A673 (cell line): Measurements from ENCODE around the gene SPC24. TPM values are rescaled to one million over a fixed set of nuclear protein-coding genes. Genes with fewer than 3 reads are reported as not detected.

Experiments
- Bru-seq: library from RNA; stranded (reverse); fragments of 400-500 nt; gene quantifications from one replicate; lab custom pipeline; 2021; lab: Mats Ljungman, UMichigan
- BruChase-seq, 2 experiments: library from RNA; stranded (reverse); fragments of 400-500 nt; gene quantifications; one replicate each; lab custom pipeline; 2021; lab: Mats Ljungman, UMichigan
- BruUV-seq: library from RNA; stranded (reverse); fragments of 400-500 nt; replicated peaks from 2 replicates; lab custom pipeline; 2021; lab: Mats Ljungman, UMichigan
- CTCF ChIA-PET: fragments of 300-600 bp; sonication (Branson Sonifier 250); formaldehyde crosslinking; loops from one replicate; lab custom pipeline; 2022; ENCODE audit warnings: antibody characterized with exemption; lab: Charles Lee
- POLR2A ChIA-PET: fragments of 300-600 bp; sonication (Branson Sonifier 250); formaldehyde crosslinking; loops from one replicate; lab custom pipeline; 2022; ENCODE audit warnings: antibody characterized with exemption; ENCODE audit not compliant: low non-redundant PET; lab: Charles Lee
- DNase-seq: peaks from one replicate; pipeline ENCODE4 v3.0.0-alpha.2; 2015; ENCODE audit warnings: low spot score
- H3K27ac ChIP-seq: fragments of 200-600 bp; sonication (generic); 2 replicates; pipeline ENCODE4 v1.5.1; 2016; ENCODE audit warnings: mixed run types, low read depth, mild to moderate bottlenecking, mixed read lengths, antibody characterized with exemption, low read length; ENCODE audit not compliant: poor library complexity, severe bottlenecking
- H3K27me3 ChIP-seq: fragments of 200-600 bp; sonication (generic); replicated peaks from 2 replicates; pipeline ENCODE4 v1.6.1; 2017; ENCODE audit warnings: mixed run types, low read depth, mild to moderate bottlenecking, mixed read lengths, antibody characterized with exemption, low read length; ENCODE audit not compliant: insufficient read depth, poor library complexity
- H3K36me3 ChIP-seq: fragments of 200-600 bp; sonication (generic); 2 replicates; pipeline ENCODE4 v1.6.1; 2016; ENCODE audit warnings: mixed run types, mild to moderate bottlenecking, mixed read lengths, antibody characterized with exemption, low read length; ENCODE audit not compliant: insufficient read depth, poor library complexity, severe bottlenecking
- H3K4me1 ChIP-seq: fragments of 200-600 bp; sonication (generic); 2 replicates; pipeline ENCODE4 v1.6.1; 2017; ENCODE audit warnings: mixed run types, mild to moderate bottlenecking, mixed read lengths, antibody characterized with exemption, low read length; ENCODE audit not compliant: insufficient read depth, poor library complexity, severe bottlenecking
- H3K4me3 ChIP-seq: fragments of 200-600 bp; sonication (generic); 2 replicates; pipeline ENCODE4 v1.5.1; 2016; ENCODE audit warnings: low read depth, mixed run types, mild to moderate bottlenecking, mixed read lengths, low read length; ENCODE audit not compliant: poor library complexity, severe bottlenecking
- H3K9me3 ChIP-seq: fragments of 200-600 bp; sonication (generic); 2 replicates; pipeline ENCODE4 v1.6.1; 2016; ENCODE audit warnings: mixed run types, low read depth, mild to moderate bottlenecking, mixed read lengths, antibody characterized with exemption, low read length; ENCODE audit not compliant: poor library complexity, severe bottlenecking
- EZH2 ChIP-seq: fragments of 200-600 bp; sonication (generic); IDR thresholded peaks from 2 replicates; pipeline ENCODE4 v1.6.1; 2017; ENCODE audit warnings: borderline replicate concordance, low read depth, mild to moderate bottlenecking, mixed read lengths, antibody characterized with exemption, low read length; ENCODE audit not compliant: poor library complexity, severe bottlenecking
- intact Hi-C: fragments of 100-400 bp; cut with micrococcal nuclease; formaldehyde crosslinking; loops from one replicate; pipeline ENCODE4 v1.10.0; 2022; ENCODE audit not compliant: unreplicated experiment
- long read RNA-seq: library from polyadenylated mRNA; stranded (forward); transcript quantifications from one replicate; pipeline ENCODE4 v2.0.0, GENCODE V29; 2022
- total RNA-seq: library from RNA; stranded (reverse); gene quantifications from 2 replicates; pipeline ENCODE4 v1.2.3, GENCODE V29; 2021
- TF ChIP-seq, protein P1 (sequence below): fragments of 300-800, 200-600 bp; sonication (generic); conservative IDR thresholded peaks from 2 replicates; pipeline ENCODE4 v1.5.1; 2017; ENCODE audit warnings: low read depth, mild to moderate bottlenecking, antibody characterized with exemption, low read length, moderate library complexity, mixed read lengths

Gene SPC24
- total RNA-seq (97.6 and 107 TPM in 2 replicates), Bru-seq, nascent RNA (percentile 85 among the genes with signal in this experiment), BruChase-seq, experiment 1, labeled RNA remaining after a 2-hour chase (percentile 91 among the genes with signal in this experiment), BruChase-seq, experiment 2, labeled RNA remaining after a 6-hour chase (percentile 96 among the genes with signal in this experiment)
- long read RNA-seq, partial matches to known transcripts = 0 of 17 reads
- long read RNA-seq, other reads (novel, unspliced or antisense) = 13 of 17 reads

GRCh38 chr19:11155373-11156120 is at the start of gene SPC24:
Gene SPC24 (minus strand): TSS chr19:11155782. CDS start chr19:11155776, 6 bp downstream.
- Histone ChIP-seq H3K4me1 (peaks cover 4% of the 10 kb centered on the region), H3K36me3 (peaks cover 8% of the 10 kb centered on the region), H3K4me3 (peak within 1 kb of the TSS; percentile 98), H3K27ac (peak within 1 kb of the TSS; percentile 89), H3K9me3 (peaks cover 4% of the 10 kb centered on the region), H3K27me3 (no peaks in the 10 kb centered on the region)
- no TSS peak for BruUV-seq
- ChIA-PET CTCF (interaction anchor here (1.1 kb wide), 1 partner anchor 9 kb away, joined by 3 read pairs; no protein-coding TSS in a partner anchor), POLR2A (interaction anchor here (0.6 kb wide), 1 partner anchor 59 kb away, joined by 3 read pairs; no protein-coding TSS in a partner anchor)
- intact Hi-C loops = no loop called here
- peak; percentile 99 for DNase-seq
- no peak for TF ChIP-seq EZH2
- TF ChIP-seq, protein P1, sequence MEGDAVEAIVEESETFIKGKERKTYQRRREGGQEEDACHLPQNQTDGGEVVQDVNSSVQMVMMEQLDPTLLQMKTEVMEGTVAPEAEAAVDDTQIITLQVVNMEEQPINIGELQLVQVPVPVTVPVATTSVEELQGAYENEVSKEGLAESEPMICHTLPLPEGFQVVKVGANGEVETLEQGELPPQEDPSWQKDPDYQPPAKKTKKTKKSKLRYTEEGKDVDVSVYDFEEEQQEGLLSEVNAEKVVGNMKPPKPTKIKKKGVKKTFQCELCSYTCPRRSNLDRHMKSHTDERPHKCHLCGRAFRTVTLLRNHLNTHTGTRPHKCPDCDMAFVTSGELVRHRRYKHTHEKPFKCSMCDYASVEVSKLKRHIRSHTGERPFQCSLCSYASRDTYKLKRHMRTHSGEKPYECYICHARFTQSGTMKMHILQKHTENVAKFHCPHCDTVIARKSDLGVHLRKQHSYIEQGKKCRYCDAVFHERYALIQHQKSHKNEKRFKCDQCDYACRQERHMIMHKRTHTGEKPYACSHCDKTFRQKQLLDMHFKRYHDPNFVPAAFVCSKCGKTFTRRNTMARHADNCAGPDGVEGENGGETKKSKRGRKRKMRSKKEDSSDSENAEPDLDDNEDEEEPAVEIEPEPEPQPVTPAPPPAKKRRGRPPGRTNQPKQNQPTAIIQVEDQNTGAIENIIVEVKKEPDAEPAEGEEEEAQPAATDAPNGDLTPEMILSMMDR = no peak

GRCh38 chr19:11204943-11205349 is 49.4 kb upstream of the SPC24 start:
- Histone ChIP-seq H3K4me3 (no peak overlapping the region), H3K36me3 (no peaks in the 10 kb centered on the region), H3K9me3 (no peaks in the 10 kb centered on the region), H3K27ac (no peak overlapping the region), H3K27me3 (no peaks in the 10 kb centered on the region), H3K4me1 (peaks cover 9% of the 10 kb centered on the region)
- ChIA-PET CTCF (interaction anchor here (1.1 kb wide), 1 partner anchor 67 kb away, joined by 3 read pairs; no protein-coding TSS in a partner anchor), POLR2A (no interaction called here)
- BruUV-seq = no TSS peak
- no peak for DNase-seq
- intact Hi-C loops = loop anchor here (1.0 to 10.0 kb wide), 3 partner anchors 68 to 260 kb away; no protein-coding TSS in a partner anchor
- TF ChIP-seq, protein P1 = no peak
- no peak for TF ChIP-seq EZH2

DNA sequence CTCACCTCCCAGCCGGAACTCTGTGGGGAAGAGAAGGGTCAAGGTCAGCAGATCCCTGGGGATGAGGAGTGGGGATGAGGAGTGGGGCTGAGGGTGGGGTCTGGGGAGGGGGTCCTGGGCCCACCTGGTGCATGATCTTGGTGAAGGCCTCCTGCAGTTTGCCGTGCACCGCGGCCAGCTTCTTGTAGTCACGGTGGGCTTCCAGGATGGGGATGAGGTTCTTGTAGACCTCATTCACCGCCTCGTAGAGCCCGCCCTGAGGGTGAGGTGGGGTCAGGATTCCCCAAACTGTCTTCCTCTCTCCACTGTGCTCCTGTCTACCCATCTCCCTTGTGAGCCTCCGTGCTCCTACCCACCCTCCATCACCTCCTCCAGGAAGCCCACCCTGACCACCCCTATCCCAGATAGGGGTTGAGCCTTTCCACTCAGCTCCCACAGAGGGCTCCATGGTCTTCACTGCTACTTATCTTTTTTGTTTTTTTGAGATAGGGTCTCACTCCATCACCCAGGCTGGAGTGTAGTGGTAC is 48.6 kb upstream of the SPC24 start:
- H3K4me3 ChIP-seq = no peak overlapping the region
- H3K4me1 ChIP-seq = peaks cover 9% of the 10 kb centered on the region
- H3K27ac ChIP-seq = no peak overlapping the region
- H3K27me3 ChIP-seq = no peaks in the 10 kb centered on the region
- intact Hi-C loops = loop anchor here (1.0 to 10.0 kb wide), 3 partner anchors 67 to 259 kb away; no protein-coding TSS in a partner anchor
- ChIA-PET POLR2A (no interaction called here), CTCF (interaction anchor here (1.1 kb wide), 1 partner anchor 66 kb away, joined by 3 read pairs; no protein-coding TSS in a partner anchor)
- DNase-seq = no peak
- H3K9me3 ChIP-seq = no peaks in the 10 kb centered on the region
- no peaks in the 10 kb centered on the region for H3K36me3 ChIP-seq
- TF ChIP-seq, protein P1 = no peak
- TF ChIP-seq EZH2 = no peak
- BruUV-seq = no TSS peak
